K562 (cell line): ENCODE measurements around the gene UBE2D2. TPM values are rescaled to one million over a fixed set of nuclear protein-coding genes. Genes with fewer than 3 reads are reported as not detected.

ENCODE experiments used
- ATAC-seq: fragments of 200-7000 bp; cut with Tn5 transposase; 3 replicates; pipeline ENCODE4 v1.9.1; 2020; ENCODE audit warnings: moderate library complexity
- BruUV-seq: library from RNA; stranded (reverse); fragments of 400-500 nt; replicated peaks from 2 replicates; lab custom pipeline; 2021; lab: Mats Ljungman, UMichigan
- CTCF ChIA-PET: fragments of 300-600 bp; formaldehyde crosslinking; extraction: SDS; loops from one replicate; lab custom pipeline; 2021; ENCODE audit warnings: low intra/inter-chr PET ratio; lab: Yijun Ruan, JAX
- POLR2A ChIA-PET: fragments of 300-600, 350-650 bp; sonication (Branson Sonifier 250); formaldehyde crosslinking; extraction: SDS; loops from one replicate; lab custom pipeline; 2021; ENCODE audit warnings: antibody characterized with exemption, inconsistent platforms; lab: Yijun Ruan, JAX
- DNase-seq, 4 experiments: peaks; one replicate each; pipeline versions ENCODE4 v3.0.0 to v3.0.0-alpha.2; 2011 to 2018; ENCODE audit warnings: low spot score in 3 of 4, mixed read lengths in 3 of 4; ENCODE audit errors: extremely low read depth in 1 of 4
- FAIRE-seq: peaks from 2 replicates; lab custom pipeline; 2011; peaks lifted over from hg19 to GRCh38; lab: Jason Lieb, UNC
- H2AFZ ChIP-seq: 2 replicates; pipeline ENCODE4 v1.6.0; 2011; ENCODE audit warnings: low read depth, low read length, control low read depth, inconsistent platforms
- H3K27ac ChIP-seq: fragments of 200-600 bp; 3 replicates; pipeline ENCODE4 v1.8.0; 2011; ENCODE audit warnings: low read depth, mild to moderate bottlenecking, control low read depth, inconsistent platforms, low read length, moderate library complexity, mixed read lengths; ENCODE audit errors: extremely low read depth
- H3K27me3 ChIP-seq, 2 experiments: fragments of 300-600 bp in 1 of 2; 2 replicates in 1 of 2; 3 replicates in 1 of 2; pipeline versions ENCODE4 v1.6.0 to v1.8.0; 2011; ENCODE audit warnings: inconsistent platforms in 2 of 2, low read length in 2 of 2, mild to moderate bottlenecking in 1 of 2, mixed read lengths in 1 of 2, moderate library complexity in 1 of 2; ENCODE audit not compliant: control insufficient read depth in 2 of 2, insufficient read depth in 2 of 2
- H3K36me3 ChIP-seq: fragments of 300-600 bp; 3 replicates; pipeline ENCODE4 v1.8.0; 2011; ENCODE audit warnings: mild to moderate bottlenecking, low read length, inconsistent platforms; ENCODE audit not compliant: control insufficient read depth, insufficient read depth
- H3K4me1 ChIP-seq, 2 experiments: fragments of 200-600 bp in 1 of 2; replicated peaks in 1 of 2; 2 replicates in 1 of 2; 3 replicates in 1 of 2; pipeline versions ENCODE4 v1.5.1 to v1.8.0; 2011; ENCODE audit warnings: inconsistent platforms in 2 of 2, low read length in 2 of 2, mild to moderate bottlenecking in 1 of 2, mixed read lengths in 1 of 2, moderate library complexity in 1 of 2; ENCODE audit not compliant: control insufficient read depth in 2 of 2, insufficient read depth in 2 of 2
- H3K4me2 ChIP-seq: 2 replicates; pipeline ENCODE4 v1.6.1; 2011; ENCODE audit warnings: low read length, control low read depth, inconsistent platforms, mixed read lengths; ENCODE audit not compliant: insufficient read depth
- H3K4me3 ChIP-seq: fragments of 200-600 bp; sonication (generic), shearing (Covaris generic); 2 replicates; pipeline ENCODE4 v1.5.1; 2016; ENCODE audit warnings: control low read depth, inconsistent platforms
- H3K79me2 ChIP-seq: fragments of 200-600 bp; 3 replicates; pipeline ENCODE4 v1.8.0; 2011; ENCODE audit warnings: low read length, inconsistent platforms; ENCODE audit not compliant: control insufficient read depth, insufficient read depth
- H3K9ac ChIP-seq, 2 experiments: 2 replicates each; pipeline versions ENCODE4 v1.6.0 to v1.6.1; 2011; ENCODE audit warnings: low read depth in 2 of 2, low read length in 2 of 2, control low read depth in 1 of 2, inconsistent platforms in 1 of 2, mild to moderate bottlenecking in 1 of 2, mixed read lengths in 1 of 2; ENCODE audit not compliant: insufficient read depth in 1 of 2
- H3K9me1 ChIP-seq: one replicate; pipeline ENCODE4 v1.6.0; 2011; ENCODE audit warnings: inconsistent platforms, mild to moderate bottlenecking, low read length, moderate library complexity; ENCODE audit not compliant: control insufficient read depth, insufficient read depth
- H3K9me3 ChIP-seq: replicated peaks from 2 replicates; pipeline ENCODE4 v1.5.1; 2011; ENCODE audit warnings: low read depth, low read length, inconsistent platforms; ENCODE audit not compliant: control insufficient read depth, insufficient read depth
- H4K20me1 ChIP-seq: replicated peaks from 2 replicates; pipeline ENCODE4 v1.6.1; 2011; ENCODE audit warnings: low read length, inconsistent platforms, mixed read lengths; ENCODE audit not compliant: control insufficient read depth, insufficient read depth
- BDP1 ChIP-seq: IDR thresholded peaks from 3 replicates; pipeline ENCODE4 v1.6.1; 2011; ENCODE audit not compliant: insufficient read length, insufficient read depth
- CBFA2T3 ChIP-seq: fragments of 450-650 bp; IDR thresholded peaks from 2 replicates; pipeline ENCODE4 v1.6.1; 2017
- DLX4 ChIP-seq: fragments of 250-450 bp; sonication (Bioruptor Pico); IDR thresholded peaks from 2 replicates; pipeline ENCODE4 v1.6.1; 2021; ENCODE audit warnings: mild to moderate bottlenecking
- IFI16 ChIP-seq: fragments of 250-450 bp; sonication (Bioruptor Pico); IDR thresholded peaks from 2 replicates; pipeline ENCODE4 v2.1.2; 2022; ENCODE audit warnings: mild to moderate bottlenecking, inconsistent platforms
- PCBP1 ChIP-seq: fragments of 200-400 bp; formaldehyde crosslinking; IDR thresholded peaks from 2 replicates; pipeline ENCODE4 v1.6.1; 2018; ENCODE audit warnings: mild to moderate bottlenecking, low read depth, low read length; ENCODE audit not compliant: poor library complexity, severe bottlenecking
- POLR2G ChIP-seq: fragments of 200-400 bp; formaldehyde crosslinking; IDR thresholded peaks from 2 replicates; pipeline ENCODE4 v1.6.1; 2017; ENCODE audit warnings: low read depth, mild to moderate bottlenecking, antibody characterized with exemption, low read length, moderate library complexity
- RBFOX2 ChIP-seq: fragments of 200-400 bp; formaldehyde crosslinking; IDR thresholded peaks from 2 replicates; pipeline ENCODE4 v1.6.1; 2017; ENCODE audit warnings: low read depth, mild to moderate bottlenecking, low read length, moderate library complexity
- RCOR1 ChIP-seq, 2 experiments: IDR thresholded peaks; 2 replicates each; pipeline ENCODE4 v1.6.1; 2012; ENCODE audit warnings: low read depth in 2 of 2, low read length in 2 of 2, borderline replicate concordance in 1 of 2, improper control_type of control experiment in 1 of 2
- ZBTB1 ChIP-seq: sonication (generic); formaldehyde crosslinking; IDR thresholded peaks from 2 replicates; pipeline ENCODE4 v1.8.1; 2023; ENCODE audit warnings: missing genetic modification reagents, low read depth, mild to moderate bottlenecking, borderline replicate concordance
- ZBTB7A ChIP-seq: IDR thresholded peaks from 2 replicates; pipeline ENCODE4 v1.6.1; 2011; ENCODE audit warnings: low read depth, mild to moderate bottlenecking, low read length, moderate library complexity, borderline replicate concordance; ENCODE audit not compliant: control insufficient read depth
- ZNF175 ChIP-seq: fragments of 200-800 bp; sonication (Bioruptor generic); IDR thresholded peaks from 2 replicates; pipeline ENCODE4 v1.6.1; 2016; ENCODE audit warnings: low read depth, mild to moderate bottlenecking, missing genetic modification characterization, missing compliant biosample characterization
- WGBS: fragments of 100-300 bp; shearing (Covaris generic); methylation state at CpG from one replicate; pipeline ENCODE4 v1.1.6; 2016; ENCODE audit warnings: low coverage, mixed read lengths; ENCODE audit not compliant: insufficient coverage; ENCODE audit errors: missing lambda C conversion rate; 5-methylcytosine and 5-hydroxymethylcytosine counted together
- in situ Hi-C: fragments of 300-500 bp; cut with MboI; formaldehyde crosslinking; loops from 4 replicates; pipeline ENCODE4 v1.15.0; 2018; ENCODE audit warnings: inconsistent platforms, mixed read lengths
- intact Hi-C: fragments of 100-400 bp; cut with micrococcal nuclease; formaldehyde crosslinking; loops from 2 replicates; pipeline ENCODE4 v1.14.2; 2022
- polyA plus RNA-seq, 8 experiments: library from polyadenylated mRNA; depleted of rRNA in 4 of 8; stranded (reverse) in 5 of 8; unstranded in 3 of 8; fragments of >200 nt; fragmentation: Nextera tagmentation in 2 of 8; fragmentation: Illumina TruSeq in 1 of 8; extraction: Ambion mirVana in 2 of 8; extraction: Trizol in 1 of 8; gene quantifications; 2 replicates each; pipeline versions ENCODE4 v1.2.1 to v1.2.3, GENCODE V29; 2011 to 2014; ENCODE audit warnings: inconsistent platforms in 1 of 8, missing spikeins in 1 of 8
- total RNA-seq, 7 experiments: library from RNA; depleted of rRNA in 6 of 7; stranded (reverse); fragments of >200 nt in 6 of 7; fragmentation: Illumina TruSeq in 2 of 7; extraction: Trizol in 2 of 7; gene quantifications; 2 replicates each; pipeline versions ENCODE4 v1.2.1 to v1.2.3, GENCODE V29; 2011 to 2021; ENCODE audit warnings: low replicate concordance in 1 of 7

The UBE2D2 gene
- total and polyA plus RNA-seq, 9 of the 15 experiments (the other 6 are each of a cell fraction or from before 2014, with no cell fraction given) = 53.6 to 198 (median 122) TPM

- ChIA-PET CTCF (no interaction called here), POLR2A (interaction anchor here (0.6 to 5.6 kb wide), 10 partner anchors 9 to 451 kb away, joined by 3 to 33 read pairs (median 3); partner anchors contain the start of gene CXXC5)
- no peak for ATAC-seq
- in situ Hi-C loops (no loop called here), intact Hi-C loops (no loop called here)
- peaks cover 17% of the 10 kb centered on the region for H3K9me1 ChIP-seq
- H3K4me1 ChIP-seq = peaks cover 88 to 89% of the 10 kb centered on the region in 2 experiments
- no peak overlapping the region for H3K4me3 ChIP-seq
- peaks cover 63% of the 10 kb centered on the region for H4K20me1 ChIP-seq
- no peak for DNase-seq
- peaks cover 49% of the 10 kb centered on the region; the same call in 2 of the 3 replicates for H3K36me3 ChIP-seq
- 70% methylated on average over 6 of the region's 13 CpGs for WGBS
- peak overlapping the region; percentile 89; the same call in 2 of the 3 replicates for H3K27ac ChIP-seq
- FAIRE-seq = no peak
- peak overlapping the region; percentile 78 for H3K4me2 ChIP-seq
- H3K27me3 ChIP-seq = no peaks in the 10 kb centered on the region
- TF ChIP-seq DLX4 (CRISPR knock-in tag) (no peak), POLR2G (0 out of 2 replicates have a peak, but pooled peaks have one; percentile 37), BDP1 (no peak), IFI16 (no peak), PCBP1 (peak; percentile 19), CBFA2T3 (no peak), ZBTB7A (0 out of 2 replicates have a peak, but pooled peaks have one; percentile 0), ZNF175 (CRISPR knock-in tag) (no peak), ZBTB1 (CRISPR knock-in tag) (no peak), RBFOX2 (peak; percentile 44), RCOR1 (IDR thresholded peaks at IDR 0.05; ENCODE audit: borderline replicate concordance in 1 of 2, low read depth in 2 of 2, low read length in 2 of 2) (no peak)
- TF ChIP-seq, all 486 proteins: peak for 4
- no TSS peak for BruUV-seq
- Histone ChIP-seq H3K9ac (peak overlapping the region; percentile 33 to 88; a peak in 3 of 4 replicates), H3K9me3 (no peaks in the 10 kb centered on the region), H2AFZ (no peak overlapping the region), H3K79me2 (peaks cover 99% of the 10 kb centered on the region)
These were observed 98.6 kb downstream of the UBE2D2 start for GRCh38 chr5:139659695-139660101.
